ENCODE measurements around the gene PREX1.

Gene PREX1

GRCh38 chr20:48709744-48710143 lies 118.1 kb downstream of the PREX1 start:
- no peak overlapping the region for H3K27ac ChIP-seq (ENCODE audit: insufficient read depth, low read length, poor library complexity, severe bottlenecking)
- H3K27me3 ChIP-seq (replicated peaks; ENCODE audit: control insufficient read depth, insufficient read depth, low read length, poor library complexity, severe bottlenecking): no peaks in the 10 kb centered on the region
- no peak for DNase-seq
- no peaks in the 10 kb centered on the region for H3K9me3 ChIP-seq (ENCODE audit: control insufficient read depth, low read length)
- peaks cover 14% of the 10 kb centered on the region for H3K4me1 ChIP-seq (ENCODE audit: control insufficient read depth, insufficient read depth, low read length, poor library complexity, severe bottlenecking)
- no peak overlapping the region for H3K4me3 ChIP-seq (ENCODE audit: insufficient read depth, low read depth, low read length, poor library complexity, severe bottlenecking)
- peaks cover 28% of the 10 kb centered on the region for H3K36me3 ChIP-seq (ENCODE audit: control insufficient read depth, insufficient read depth, low read length)

GRCh38 chr20:48709058-48709691 lies 118.6 kb downstream of the PREX1 start:
- Histone ChIP-seq H3K9me3 (ENCODE audit: control insufficient read depth, low read length) (no peaks in the 10 kb centered on the region), H3K36me3 (ENCODE audit: control insufficient read depth, insufficient read depth, low read length) (peaks cover 31% of the 10 kb centered on the region), H3K27me3 (replicated peaks; ENCODE audit: control insufficient read depth, insufficient read depth, low read length, poor library complexity, severe bottlenecking) (no peaks in the 10 kb centered on the region), H3K4me1 (ENCODE audit: control insufficient read depth, insufficient read depth, low read length, poor library complexity, severe bottlenecking) (peaks cover 14% of the 10 kb centered on the region), H3K27ac (ENCODE audit: insufficient read depth, low read length, poor library complexity, severe bottlenecking) (no peak overlapping the region), H3K4me3 (ENCODE audit: insufficient read depth, low read depth, low read length, poor library complexity, severe bottlenecking) (no peak overlapping the region)
- DNase-seq: no peak

DNA sequence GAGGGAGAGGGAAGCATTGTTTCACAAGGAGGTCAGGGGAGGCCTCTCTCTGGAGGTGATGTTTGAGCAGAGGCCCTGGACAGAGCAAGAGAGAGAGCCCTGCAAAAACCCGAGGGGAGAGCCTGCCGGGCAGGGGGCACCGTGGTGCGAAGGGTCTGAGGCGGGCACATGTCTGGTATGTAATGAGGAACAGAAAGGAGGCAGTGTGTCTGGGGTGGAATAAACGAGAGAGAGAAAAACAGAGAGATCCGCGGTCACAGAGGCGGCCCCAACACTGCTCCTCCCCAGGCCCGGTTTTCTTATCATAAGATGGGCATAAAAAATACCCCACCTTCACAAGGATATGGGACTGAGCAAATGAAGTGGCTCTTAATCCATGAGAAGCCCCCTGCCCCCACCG lies 119.2 kb downstream of the PREX1 start:
- Histone ChIP-seq H3K4me1 (ENCODE audit: control insufficient read depth, insufficient read depth, low read length, poor library complexity, severe bottlenecking) (peaks cover 14% of the 10 kb centered on the region), H3K27me3 (replicated peaks; ENCODE audit: control insufficient read depth, insufficient read depth, low read length, poor library complexity, severe bottlenecking) (no peaks in the 10 kb centered on the region), H3K27ac (ENCODE audit: insufficient read depth, low read length, poor library complexity, severe bottlenecking) (no peak overlapping the region), H3K36me3 (ENCODE audit: control insufficient read depth, insufficient read depth, low read length) (peaks cover 36% of the 10 kb centered on the region), H3K4me3 (ENCODE audit: insufficient read depth, low read depth, low read length, poor library complexity, severe bottlenecking) (no peak overlapping the region), H3K9me3 (ENCODE audit: control insufficient read depth, low read length) (no peaks in the 10 kb centered on the region)
- no peak for DNase-seq

DNA sequence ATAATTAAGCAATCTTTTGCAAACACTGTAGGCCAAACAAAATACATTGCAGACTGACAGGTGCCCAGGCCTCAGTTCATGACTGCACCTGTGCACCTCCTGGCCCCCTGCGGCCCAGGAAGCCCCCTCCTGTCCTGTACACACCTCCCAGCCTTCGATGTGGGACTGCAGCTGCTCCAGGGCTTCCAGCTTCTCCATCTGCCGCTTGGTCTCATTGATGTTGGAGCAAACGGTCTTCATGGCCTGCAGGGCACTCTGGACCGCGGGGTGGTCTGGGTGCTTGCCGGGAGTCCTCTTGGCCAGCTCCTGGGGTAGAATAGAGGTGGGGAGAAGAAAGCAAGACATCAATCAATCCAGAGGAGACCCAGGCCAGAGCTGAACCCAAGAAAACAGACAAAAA lies 119.7 kb downstream of the PREX1 start:
- Histone ChIP-seq H3K27ac (ENCODE audit: insufficient read depth, low read length, poor library complexity, severe bottlenecking) (no peak overlapping the region), H3K9me3 (ENCODE audit: control insufficient read depth, low read length) (no peaks in the 10 kb centered on the region), H3K36me3 (ENCODE audit: control insufficient read depth, insufficient read depth, low read length) (peaks cover 41% of the 10 kb centered on the region), H3K4me1 (ENCODE audit: control insufficient read depth, insufficient read depth, low read length, poor library complexity, severe bottlenecking) (peaks cover 14% of the 10 kb centered on the region), H3K27me3 (replicated peaks; ENCODE audit: control insufficient read depth, insufficient read depth, low read length, poor library complexity, severe bottlenecking) (no peaks in the 10 kb centered on the region), H3K4me3 (ENCODE audit: insufficient read depth, low read depth, low read length, poor library complexity, severe bottlenecking) (no peak overlapping the region)
- DNase-seq: no peak

- Histone ChIP-seq H3K4me3 (ENCODE audit: insufficient read depth, low read depth, low read length, poor library complexity, severe bottlenecking) (no peak overlapping the region), H3K9me3 (ENCODE audit: control insufficient read depth, low read length) (no peaks in the 10 kb centered on the region), H3K4me1 (ENCODE audit: control insufficient read depth, insufficient read depth, low read length, poor library complexity, severe bottlenecking) (peaks cover 14% of the 10 kb centered on the region), H3K27me3 (replicated peaks; ENCODE audit: control insufficient read depth, insufficient read depth, low read length, poor library complexity, severe bottlenecking) (no peaks in the 10 kb centered on the region), H3K36me3 (ENCODE audit: control insufficient read depth, insufficient read depth, low read length) (peaks cover 54% of the 10 kb centered on the region), H3K27ac (ENCODE audit: insufficient read depth, low read length, poor library complexity, severe bottlenecking) (no peak overlapping the region)
- DNase-seq: no peak
Observed at GRCh38 chr20:48706710-48707365, 121.0 kb downstream of the PREX1 start.

DNA sequence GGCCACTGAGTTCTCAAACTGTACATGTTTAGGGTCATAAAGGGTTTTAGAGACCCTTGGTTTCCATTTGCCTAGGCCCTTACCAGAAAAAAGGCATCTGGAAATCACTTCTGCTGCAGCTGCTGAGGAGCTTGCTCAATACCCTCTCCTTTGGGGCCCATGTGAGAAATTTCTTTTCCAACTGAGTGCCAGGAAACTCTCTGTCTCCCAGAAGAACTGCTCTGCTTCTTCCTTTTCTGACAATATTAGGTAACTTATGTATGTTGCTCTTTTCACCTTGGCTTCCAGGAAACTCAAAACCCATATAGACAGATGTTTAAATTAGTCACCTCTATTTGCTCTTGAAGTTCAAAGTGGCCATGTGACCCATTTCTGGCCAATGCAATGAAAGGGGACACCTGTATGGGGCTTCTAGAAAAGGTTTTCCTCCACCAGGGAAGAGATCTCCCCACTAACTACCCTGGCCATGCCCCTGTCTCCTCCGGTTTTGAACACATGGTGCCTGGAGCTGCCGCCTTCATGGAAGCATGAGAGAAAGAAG lies 121.6 kb downstream of the PREX1 start:
- DNase-seq: no peak

DNA sequence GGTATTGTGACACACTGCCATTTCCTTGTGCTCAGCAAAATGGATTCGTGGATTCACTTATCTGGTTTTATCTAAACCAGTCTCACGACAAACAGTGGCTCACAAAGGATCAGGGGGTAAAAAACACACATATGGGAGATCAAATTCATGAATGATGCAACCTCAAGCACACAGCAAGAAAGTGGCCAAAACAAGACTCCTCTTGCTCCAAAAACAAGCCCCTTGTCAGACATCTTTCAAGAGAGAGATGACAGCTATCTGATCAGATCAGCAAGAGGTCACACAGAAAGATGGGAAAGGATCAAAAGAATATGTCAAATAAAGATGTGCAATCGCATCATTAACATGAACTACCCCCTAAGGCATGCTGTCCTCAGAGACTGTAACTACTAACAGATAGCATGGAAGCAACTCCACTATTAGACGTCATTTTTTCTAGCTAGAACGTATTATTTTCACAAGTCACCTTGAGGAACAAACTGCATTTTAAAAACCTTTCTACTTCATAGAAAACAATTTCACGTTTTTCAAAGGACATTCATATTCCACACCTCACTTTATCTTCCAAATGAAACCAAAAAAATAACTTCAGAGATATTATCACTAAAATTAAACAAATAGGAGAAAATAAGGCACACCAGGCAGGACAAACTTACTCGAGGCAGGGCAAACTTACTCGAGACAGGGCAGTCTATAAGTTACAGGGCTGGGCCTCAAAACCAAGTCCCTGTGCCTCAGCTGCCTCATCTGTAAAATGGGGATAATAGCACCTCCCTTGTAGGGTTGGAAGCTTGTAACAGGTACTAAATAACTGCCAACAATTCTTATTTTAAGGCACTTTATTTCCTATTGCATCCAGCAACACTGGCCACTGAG lies 122.3 kb downstream of the PREX1 start:
- H3K36me3 ChIP-seq (ENCODE audit: control insufficient read depth, insufficient read depth, low read length): peaks cover 68% of the 10 kb centered on the region
- peaks cover 14% of the 10 kb centered on the region for H3K4me1 ChIP-seq (ENCODE audit: control insufficient read depth, insufficient read depth, low read length, poor library complexity, severe bottlenecking)
- no peak overlapping the region for H3K27ac ChIP-seq (ENCODE audit: insufficient read depth, low read length, poor library complexity, severe bottlenecking)
- DNase-seq: no peak
- no peaks in the 10 kb centered on the region for H3K27me3 ChIP-seq (replicated peaks; ENCODE audit: control insufficient read depth, insufficient read depth, low read length, poor library complexity, severe bottlenecking)
- no peak overlapping the region for H3K4me3 ChIP-seq (ENCODE audit: insufficient read depth, low read depth, low read length, poor library complexity, severe bottlenecking)
- no peaks in the 10 kb centered on the region for H3K9me3 ChIP-seq (ENCODE audit: control insufficient read depth, low read length)

More for the DNA sequence above, 121.6 kb downstream of the PREX1 start:
- H3K27ac ChIP-seq (ENCODE audit: insufficient read depth, low read length, poor library complexity, severe bottlenecking): no peak overlapping the region
- H3K4me3 ChIP-seq (ENCODE audit: insufficient read depth, low read depth, low read length, poor library complexity, severe bottlenecking): no peak overlapping the region
- H3K4me1 ChIP-seq (ENCODE audit: control insufficient read depth, insufficient read depth, low read length, poor library complexity, severe bottlenecking): peaks cover 14% of the 10 kb centered on the region
- H3K36me3 ChIP-seq (ENCODE audit: control insufficient read depth, insufficient read depth, low read length): peaks cover 60% of the 10 kb centered on the region
- no peaks in the 10 kb centered on the region for H3K9me3 ChIP-seq (ENCODE audit: control insufficient read depth, low read length)
- H3K27me3 ChIP-seq (replicated peaks; ENCODE audit: control insufficient read depth, insufficient read depth, low read length, poor library complexity, severe bottlenecking): no peaks in the 10 kb centered on the region

DNA sequence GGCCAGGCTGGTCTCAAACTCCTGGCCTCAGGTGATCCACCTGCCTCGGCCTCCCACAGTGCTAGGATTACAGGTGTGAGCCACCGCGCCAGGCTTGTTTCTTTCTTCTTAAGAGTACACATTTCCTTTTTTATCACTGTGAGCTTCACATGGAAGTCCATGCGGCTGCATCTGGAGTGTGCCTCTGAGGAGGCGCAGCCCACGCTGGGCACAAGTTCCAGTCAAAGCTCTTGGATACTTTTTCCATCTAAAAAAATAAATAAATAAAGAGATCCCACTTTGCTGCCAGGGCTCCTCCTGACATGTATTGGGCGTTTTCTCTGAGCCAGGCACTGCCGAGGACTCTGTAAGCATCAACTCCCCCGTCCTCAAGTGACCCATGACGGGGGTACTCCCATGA lies 123.0 kb downstream of the PREX1 start:
- Histone ChIP-seq H3K27ac (ENCODE audit: insufficient read depth, low read length, poor library complexity, severe bottlenecking) (no peak overlapping the region), H3K36me3 (ENCODE audit: control insufficient read depth, insufficient read depth, low read length) (peaks cover 74% of the 10 kb centered on the region), H3K9me3 (ENCODE audit: control insufficient read depth, low read length) (no peaks in the 10 kb centered on the region), H3K4me3 (ENCODE audit: insufficient read depth, low read depth, low read length, poor library complexity, severe bottlenecking) (no peak overlapping the region), H3K4me1 (ENCODE audit: control insufficient read depth, insufficient read depth, low read length, poor library complexity, severe bottlenecking) (peaks cover 14% of the 10 kb centered on the region), H3K27me3 (replicated peaks; ENCODE audit: control insufficient read depth, insufficient read depth, low read length, poor library complexity, severe bottlenecking) (no peaks in the 10 kb centered on the region)
- DNase-seq: no peak

GRCh38 chr20:48703511-48704219 lies 124.1 kb downstream of the PREX1 start:
- Histone ChIP-seq H3K4me1 (ENCODE audit: control insufficient read depth, insufficient read depth, low read length, poor library complexity, severe bottlenecking) (peaks cover 14% of the 10 kb centered on the region), H3K36me3 (ENCODE audit: control insufficient read depth, insufficient read depth, low read length) (peaks cover 82% of the 10 kb centered on the region), H3K9me3 (ENCODE audit: control insufficient read depth, low read length) (no peaks in the 10 kb centered on the region), H3K27ac (ENCODE audit: insufficient read depth, low read length, poor library complexity, severe bottlenecking) (no peak overlapping the region), H3K27me3 (replicated peaks; ENCODE audit: control insufficient read depth, insufficient read depth, low read length, poor library complexity, severe bottlenecking) (no peaks in the 10 kb centered on the region), H3K4me3 (ENCODE audit: insufficient read depth, low read depth, low read length, poor library complexity, severe bottlenecking) (no peak overlapping the region)
- no peak for DNase-seq
